Body of pancreas (tissue), 4 donors: Measurements from ENCODE around the gene TAF5L.

Experiments used
- CTCF ChIP-seq, 7 experiments: fragments of 450-650 bp in 4 of 7; fragments of 200-600 bp in 3 of 7; sonication (generic) in 3 of 7; IDR thresholded peaks; one replicate each; pipeline ENCODE4 v1.5.1; 2016 to 2019; ENCODE audit warnings: antibody characterized with exemption in 7 of 7
- POLR2A ChIP-seq, 3 donors: fragments of 450-650 bp; IDR thresholded peaks; one replicate each; pipeline ENCODE4 v1.6.1; 2016; ENCODE audit warnings: antibody characterized with exemption in 3 of 3, mild to moderate bottlenecking in 2 of 3

GRCh38 chr1:229641306-229641705, 15.4 kb upstream of the TAF5L start:
- TF ChIP-seq CTCF (IDR thresholded peaks at IDR 0.05) (no peak), POLR2A (IDR thresholded peaks at IDR 0.05) (no peak)
